ENCODE data around the gene SORCS3.

DNA sequence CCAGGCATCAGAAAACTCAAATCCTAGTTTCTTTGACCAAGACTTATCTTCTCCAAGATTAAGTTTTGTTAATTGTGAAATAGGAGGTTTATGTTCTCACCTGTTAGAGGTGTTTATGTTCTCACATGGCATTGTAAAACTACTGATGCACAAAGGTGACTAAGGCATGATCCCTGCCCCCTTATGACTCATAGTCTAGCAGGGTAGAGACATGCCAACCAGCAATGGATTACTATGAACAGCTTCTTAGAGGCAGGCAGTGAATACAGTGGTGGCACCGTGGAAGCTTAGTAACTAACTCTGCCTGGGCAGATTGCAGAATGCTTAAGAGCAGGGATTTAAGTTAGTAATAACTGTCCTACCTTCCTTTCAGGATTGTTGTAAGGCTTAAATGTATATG, 400.9 kb downstream of the SORCS3 start:
- TF ChIP-seq POLR2A (IDR thresholded peaks at IDR 0.05; ENCODE audit: extremely low read depth, insufficient read length) (no peak), CTCF (IDR thresholded peaks at IDR 0.05; ENCODE audit: low read depth, low read length) (no peak)
